Ectodermal cell (in vitro differentiated cells): ENCODE data around the gene BAHCC1.

ENCODE experiments used
- H3K27ac ChIP-seq: 2 replicates; pipeline ENCODE4 v1.7.0; 2013; ENCODE audit warnings: mild to moderate bottlenecking, low read depth, low read length; ENCODE audit not compliant: insufficient read depth, poor library complexity, severe bottlenecking
- H3K27me3 ChIP-seq: 2 replicates; pipeline ENCODE4 v1.7.0; 2013; ENCODE audit warnings: mild to moderate bottlenecking, low read length; ENCODE audit not compliant: insufficient read depth, control insufficient read depth, poor library complexity, severe bottlenecking
- H3K36me3 ChIP-seq: one replicate; pipeline ENCODE4 v1.7.0; 2013; ENCODE audit warnings: low read length; ENCODE audit not compliant: control insufficient read depth, insufficient read depth
- H3K4me1 ChIP-seq: one replicate; pipeline ENCODE4 v1.7.0; 2013; ENCODE audit warnings: low read length; ENCODE audit not compliant: control insufficient read depth, insufficient read depth
- H3K4me3 ChIP-seq: 2 replicates; pipeline ENCODE4 v1.7.0; 2013; ENCODE audit warnings: low read depth, low read length, control low read depth; ENCODE audit not compliant: insufficient read depth
- H3K9me3 ChIP-seq: 2 replicates; pipeline ENCODE4 v1.7.0; 2013; ENCODE audit warnings: mild to moderate bottlenecking, low read length, moderate library complexity; ENCODE audit not compliant: control insufficient read depth
- WGBS, 2 experiments: methylation state at CpG; one replicate each; pipeline ENCODE4 v1.1.7; 2013; ENCODE audit warnings: missing lambda C conversion rate in 2 of 2; 5-methylcytosine and 5-hydroxymethylcytosine counted together

Gene BAHCC1

GRCh38 chr17:81380131-81380530 lies 15.1 kb upstream of the BAHCC1 start:
- H3K4me1 ChIP-seq, result peaks cover 4% of the 10 kb centered on the region
- peaks cover 2% of the 10 kb centered on the region for H3K27me3 ChIP-seq
- no peaks in the 10 kb centered on the region for H3K9me3 ChIP-seq
- no peak overlapping the region for H3K27ac ChIP-seq
- H3K36me3 ChIP-seq, result no peaks in the 10 kb centered on the region
- whole genome bisulfite sequencing, 2 experiments, result 96% methylated on average over 3 to 4 of the region's 6 CpGs
- H3K4me3 ChIP-seq, result no peak overlapping the region

GRCh38 chr17:81380666-81381518 lies 14.4 kb upstream of the BAHCC1 start:
- WGBS, 2 experiments, result 90 to 91% methylated on average over 34 of the region's 34 CpGs
- Histone ChIP-seq H3K27ac (no peak overlapping the region), H3K4me3 (no peak overlapping the region), H3K9me3 (no peaks in the 10 kb centered on the region), H3K27me3 (peaks cover 10% of the 10 kb centered on the region), H3K36me3 (no peaks in the 10 kb centered on the region), H3K4me1 (peaks cover 12% of the 10 kb centered on the region)

- Histone ChIP-seq H3K9me3 (no peaks in the 10 kb centered on the region), H3K4me1 (peaks cover 16% of the 10 kb centered on the region), H3K27me3 (peaks cover 19% of the 10 kb centered on the region), H3K36me3 (no peaks in the 10 kb centered on the region), H3K27ac (no peak overlapping the region), H3K4me3 (no peak overlapping the region)
- WGBS, 2 experiments, result 92 to 94% methylated on average over 37 of the region's 37 CpGs
These were observed 13.4 kb upstream of the BAHCC1 start for GRCh38 chr17:81381632-81382577.

GRCh38 chr17:81382851-81383250 lies 12.4 kb upstream of the BAHCC1 start:
- Histone ChIP-seq H3K27me3 (peaks cover 22% of the 10 kb centered on the region), H3K36me3 (no peaks in the 10 kb centered on the region), H3K27ac (no peak overlapping the region), H3K9me3 (no peaks in the 10 kb centered on the region), H3K4me3 (no peak overlapping the region), H3K4me1 (peaks cover 20% of the 10 kb centered on the region)
- WGBS, 2 experiments, result 86 to 93% methylated on average over 6 of the region's 6 CpGs

- Histone ChIP-seq H3K4me3 (no peak overlapping the region), H3K4me1 (peaks cover 29% of the 10 kb centered on the region), H3K36me3 (no peaks in the 10 kb centered on the region), H3K27me3 (peaks cover 32% of the 10 kb centered on the region), H3K27ac (no peak overlapping the region), H3K9me3 (no peaks in the 10 kb centered on the region)
- WGBS, 2 experiments, result 91 to 92% methylated on average over 32 of the region's 32 CpGs
These were observed 11.5 kb upstream of the BAHCC1 start for GRCh38 chr17:81383504-81384421.

GRCh38 chr17:81384929-81385319 lies 10.3 kb upstream of the BAHCC1 start:
- 91 to 93% methylated on average over 7 of the region's 7 CpGs for WGBS, 2 experiments
- Histone ChIP-seq H3K4me1 (peaks cover 41% of the 10 kb centered on the region), H3K4me3 (no peak overlapping the region), H3K27ac (peak overlapping the region; percentile 44), H3K27me3 (peaks cover 38% of the 10 kb centered on the region), H3K36me3 (no peaks in the 10 kb centered on the region), H3K9me3 (no peaks in the 10 kb centered on the region)

GRCh38 chr17:81385320-81386111 lies 9.7 kb upstream of the BAHCC1 start:
- Histone ChIP-seq H3K36me3 (no peaks in the 10 kb centered on the region), H3K9me3 (no peaks in the 10 kb centered on the region), H3K4me1 (peaks cover 47% of the 10 kb centered on the region), H3K27me3 (peaks cover 44% of the 10 kb centered on the region), H3K4me3 (no peak overlapping the region), H3K27ac (peak overlapping the region; percentile 44)
- WGBS, 2 experiments, result 82 to 84% methylated on average over 24 of the region's 24 CpGs

- peaks cover 53% of the 10 kb centered on the region for H3K4me1 ChIP-seq
- peak overlapping the region; percentile 51 for H3K4me3 ChIP-seq
- H3K27ac ChIP-seq, result peak overlapping the region; percentile 44
- peaks cover 1% of the 10 kb centered on the region for H3K36me3 ChIP-seq
- peaks cover 48% of the 10 kb centered on the region for H3K27me3 ChIP-seq
- no peaks in the 10 kb centered on the region for H3K9me3 ChIP-seq
- WGBS, 2 experiments, result 36 to 37% methylated on average over 15 of the region's 15 CpGs
These were observed 9.1 kb upstream of the BAHCC1 start for GRCh38 chr17:81386141-81386645.

GRCh38 chr17:81386646-81387099 lies 8.6 kb upstream of the BAHCC1 start:
- Histone ChIP-seq H3K27me3 (peaks cover 52% of the 10 kb centered on the region), H3K4me3 (peak overlapping the region; percentile 51), H3K4me1 (peaks cover 58% of the 10 kb centered on the region), H3K36me3 (peaks cover 4% of the 10 kb centered on the region), H3K27ac (peak overlapping the region; percentile 63), H3K9me3 (no peaks in the 10 kb centered on the region)
- WGBS, 2 experiments, result 1% methylated on average over 60 of the region's 60 CpGs
